ENCODE results near the gene PRDM2.

PRDM2 gene

DNA sequence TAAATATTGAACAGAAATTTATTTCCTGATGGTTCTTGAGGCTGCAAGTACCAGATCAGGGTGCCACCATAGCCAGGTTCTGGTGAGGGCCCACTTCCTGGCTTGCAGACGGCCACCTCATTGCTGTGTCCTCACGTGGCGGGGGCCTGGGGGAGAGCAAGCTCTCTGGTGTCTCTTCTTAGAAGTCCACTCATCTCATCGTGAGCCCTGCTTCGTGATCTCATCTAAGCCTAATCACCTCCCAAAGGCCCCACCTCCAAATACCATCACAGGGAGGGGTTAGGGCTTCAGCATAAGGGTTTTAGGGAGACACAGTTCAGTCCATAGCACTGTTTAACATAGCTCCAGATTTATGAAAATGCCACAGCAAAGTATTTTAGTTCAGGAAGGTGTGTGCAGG lies 119.7 kb downstream of the PRDM2 start:
- Histone ChIP-seq H3K9ac (ENCODE audit: low read length) (no peak overlapping the region), H3K27me3 (replicated peaks; ENCODE audit: insufficient read depth, low read length) (no peaks in the 10 kb centered on the region), H3F3A (ENCODE audit: insufficient read depth, low read length) (no peaks in the 10 kb centered on the region), H4K20me1 (ENCODE audit: insufficient read depth, low read length) (no peaks in the 10 kb centered on the region), H3K4me3 (ENCODE audit: low read length) (no peak overlapping the region), H3K9me2 (replicated peaks; ENCODE audit: insufficient read depth, low read length) (no peaks in the 10 kb centered on the region), H3K4me1 (ENCODE audit: low read length) (no peaks in the 10 kb centered on the region), H3K36me3 (replicated peaks; ENCODE audit: insufficient read depth, low read length) (no peaks in the 10 kb centered on the region), H3K27ac (ENCODE audit: low read length) (no peak overlapping the region), H3K4me2 (ENCODE audit: low read depth, low read length) (no peak overlapping the region), H3K9me3 (replicated peaks; ENCODE audit: insufficient read depth, low read length) (no peaks in the 10 kb centered on the region), H3K79me2 (ENCODE audit: low read length) (no peaks in the 10 kb centered on the region), H2AFZ (ENCODE audit: low read length) (no peak overlapping the region)
- no peak for DNase-seq
- TF ChIP-seq EZH2phosphoT487 (IDR thresholded peaks at IDR 0.05; ENCODE audit: low read length) (no peak), EZH2 (optimal IDR thresholded peaks at IDR 0.05; ENCODE audit: low read depth, low read length) (no peak)
- TF ChIP-seq, protein P1, sequence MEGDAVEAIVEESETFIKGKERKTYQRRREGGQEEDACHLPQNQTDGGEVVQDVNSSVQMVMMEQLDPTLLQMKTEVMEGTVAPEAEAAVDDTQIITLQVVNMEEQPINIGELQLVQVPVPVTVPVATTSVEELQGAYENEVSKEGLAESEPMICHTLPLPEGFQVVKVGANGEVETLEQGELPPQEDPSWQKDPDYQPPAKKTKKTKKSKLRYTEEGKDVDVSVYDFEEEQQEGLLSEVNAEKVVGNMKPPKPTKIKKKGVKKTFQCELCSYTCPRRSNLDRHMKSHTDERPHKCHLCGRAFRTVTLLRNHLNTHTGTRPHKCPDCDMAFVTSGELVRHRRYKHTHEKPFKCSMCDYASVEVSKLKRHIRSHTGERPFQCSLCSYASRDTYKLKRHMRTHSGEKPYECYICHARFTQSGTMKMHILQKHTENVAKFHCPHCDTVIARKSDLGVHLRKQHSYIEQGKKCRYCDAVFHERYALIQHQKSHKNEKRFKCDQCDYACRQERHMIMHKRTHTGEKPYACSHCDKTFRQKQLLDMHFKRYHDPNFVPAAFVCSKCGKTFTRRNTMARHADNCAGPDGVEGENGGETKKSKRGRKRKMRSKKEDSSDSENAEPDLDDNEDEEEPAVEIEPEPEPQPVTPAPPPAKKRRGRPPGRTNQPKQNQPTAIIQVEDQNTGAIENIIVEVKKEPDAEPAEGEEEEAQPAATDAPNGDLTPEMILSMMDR (IDR thresholded peaks at IDR 0.05; ENCODE audit: low read length): no peak

DNA sequence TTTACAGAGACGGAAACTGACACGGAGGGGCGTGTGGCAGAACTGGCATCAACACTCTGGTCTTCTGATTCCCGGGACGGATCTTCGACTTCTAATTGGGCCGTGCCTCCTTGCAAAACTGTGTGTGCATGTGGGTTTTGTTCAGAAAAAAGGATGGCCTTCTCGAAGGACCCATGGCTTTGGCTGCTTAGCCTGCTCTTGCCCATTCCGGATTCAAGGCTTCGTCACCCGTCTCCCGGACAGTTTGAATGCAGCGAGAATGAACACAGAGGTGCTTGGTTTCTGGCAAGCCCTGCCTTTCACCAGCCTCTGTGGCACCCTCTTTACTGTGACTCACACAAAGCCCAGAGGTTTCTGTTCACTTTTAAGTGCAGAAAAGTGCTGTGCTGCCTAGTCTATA lies 120.1 kb downstream of the PRDM2 start:
- no peaks in the 10 kb centered on the region for H3K27me3 ChIP-seq (replicated peaks; ENCODE audit: insufficient read depth, low read length)
- no peak overlapping the region for H3K4me3 ChIP-seq (ENCODE audit: low read length)
- no peaks in the 10 kb centered on the region for H3F3A ChIP-seq (ENCODE audit: insufficient read depth, low read length)
- no peaks in the 10 kb centered on the region for H3K9me2 ChIP-seq (replicated peaks; ENCODE audit: insufficient read depth, low read length)
- no peak for DNase-seq
- TF ChIP-seq EZH2phosphoT487 (IDR thresholded peaks at IDR 0.05; ENCODE audit: low read length) (no peak), EZH2 (optimal IDR thresholded peaks at IDR 0.05; ENCODE audit: low read depth, low read length) (no peak)
- TF ChIP-seq, protein P1 (IDR thresholded peaks at IDR 0.05; ENCODE audit: low read length): no peak
- H3K36me3 ChIP-seq (replicated peaks; ENCODE audit: insufficient read depth, low read length): no peaks in the 10 kb centered on the region
- no peak overlapping the region for H3K27ac ChIP-seq (ENCODE audit: low read length)
- H4K20me1 ChIP-seq (ENCODE audit: insufficient read depth, low read length): no peaks in the 10 kb centered on the region
- no peaks in the 10 kb centered on the region for H3K79me2 ChIP-seq (ENCODE audit: low read length)
- H3K4me2 ChIP-seq (ENCODE audit: low read depth, low read length): no peak overlapping the region
- H3K4me1 ChIP-seq (ENCODE audit: low read length): no peaks in the 10 kb centered on the region
- no peaks in the 10 kb centered on the region for H3K9me3 ChIP-seq (replicated peaks; ENCODE audit: insufficient read depth, low read length)
- no peak overlapping the region for H3K9ac ChIP-seq (ENCODE audit: low read length)
- no peak overlapping the region for H2AFZ ChIP-seq (ENCODE audit: low read length)

DNA sequence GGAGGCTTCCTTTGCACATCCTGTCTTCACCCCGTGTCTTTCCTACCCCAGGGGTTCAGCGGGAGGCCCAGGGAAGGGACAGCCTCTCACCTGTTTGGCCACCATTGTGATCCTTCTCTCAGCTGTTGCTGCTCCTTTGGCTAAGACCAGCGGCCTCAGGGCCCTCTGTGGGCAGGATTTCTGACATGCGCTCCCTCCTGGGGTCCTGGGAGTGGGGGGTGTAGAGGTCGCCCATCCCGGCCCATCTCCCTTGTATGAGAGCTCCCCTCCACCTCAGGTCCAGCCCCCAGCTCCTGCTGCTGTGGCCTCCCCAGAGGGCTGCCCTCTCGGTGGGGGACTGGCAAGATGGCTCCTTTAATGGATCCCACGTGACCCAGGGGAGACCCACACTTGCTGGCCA lies 120.5 kb downstream of the PRDM2 start:
- Histone ChIP-seq H3K4me1 (ENCODE audit: low read length) (no peaks in the 10 kb centered on the region), H2AFZ (ENCODE audit: low read length) (no peak overlapping the region), H4K20me1 (ENCODE audit: insufficient read depth, low read length) (no peaks in the 10 kb centered on the region), H3K36me3 (replicated peaks; ENCODE audit: insufficient read depth, low read length) (no peaks in the 10 kb centered on the region), H3K9me2 (replicated peaks; ENCODE audit: insufficient read depth, low read length) (no peaks in the 10 kb centered on the region), H3K27me3 (replicated peaks; ENCODE audit: insufficient read depth, low read length) (no peaks in the 10 kb centered on the region), H3F3A (ENCODE audit: insufficient read depth, low read length) (no peaks in the 10 kb centered on the region), H3K9me3 (replicated peaks; ENCODE audit: insufficient read depth, low read length) (no peaks in the 10 kb centered on the region), H3K79me2 (ENCODE audit: low read length) (no peaks in the 10 kb centered on the region), H3K9ac (ENCODE audit: low read length) (no peak overlapping the region), H3K4me2 (ENCODE audit: low read depth, low read length) (no peak overlapping the region), H3K27ac (ENCODE audit: low read length) (no peak overlapping the region), H3K4me3 (ENCODE audit: low read length) (no peak overlapping the region)
- no peak for DNase-seq
- TF ChIP-seq EZH2 (optimal IDR thresholded peaks at IDR 0.05; ENCODE audit: low read depth, low read length) (no peak), EZH2phosphoT487 (IDR thresholded peaks at IDR 0.05; ENCODE audit: low read length) (no peak)
- TF ChIP-seq, protein P1 (IDR thresholded peaks at IDR 0.05; ENCODE audit: low read length): no peak
